Epithelial cell of prostate (primary cell): ENCODE measurements around the gene PSME4.
"Not testable (repeated sequence)": the region's sequence is repeated elsewhere in the genome, so short reads cannot be mapped to it uniquely, and the experiment has no call there.

Experiments
- DNase-seq: peaks from one replicate; pipeline ENCODE4 v3.0.0-alpha.2; 2011; ENCODE audit warnings: low read depth, low spot score
- H3K27ac ChIP-seq: fragments of 450-650 bp; 2 replicates; pipeline ENCODE4 v1.5.1; 2017; ENCODE audit warnings: mild to moderate bottlenecking

The PSME4 gene

GRCh38 chr2:53964257-53964952 lies 6.4 kb downstream of the PSME4 start:
- DNase-seq = no peak
- H3K27ac ChIP-seq = peak overlapping the region; percentile 89

- peak overlapping the region; percentile 89 for H3K27ac ChIP-seq
- not testable (repeated sequence) for DNase-seq
Measured at GRCh38 chr2:53961478-53962216, 9.1 kb downstream of the PSME4 start.

GRCh38 chr2:53960476-53960875 lies 10.3 kb downstream of the PSME4 start:
- H3K27ac ChIP-seq = peak overlapping the region; percentile 89
- no peak for DNase-seq

- no peak overlapping the region for H3K27ac ChIP-seq
- no peak for DNase-seq
Measured at GRCh38 chr2:53958443-53958842, 12.3 kb downstream of the PSME4 start.

GRCh38 chr2:53952519-53952918 lies 18.3 kb downstream of the PSME4 start:
- no peak for DNase-seq
- H3K27ac ChIP-seq = no peak overlapping the region

GRCh38 chr2:53949457-53949856 lies 21.3 kb downstream of the PSME4 start:
- no peak for DNase-seq
- peak overlapping the region; percentile 58 for H3K27ac ChIP-seq

DNA sequence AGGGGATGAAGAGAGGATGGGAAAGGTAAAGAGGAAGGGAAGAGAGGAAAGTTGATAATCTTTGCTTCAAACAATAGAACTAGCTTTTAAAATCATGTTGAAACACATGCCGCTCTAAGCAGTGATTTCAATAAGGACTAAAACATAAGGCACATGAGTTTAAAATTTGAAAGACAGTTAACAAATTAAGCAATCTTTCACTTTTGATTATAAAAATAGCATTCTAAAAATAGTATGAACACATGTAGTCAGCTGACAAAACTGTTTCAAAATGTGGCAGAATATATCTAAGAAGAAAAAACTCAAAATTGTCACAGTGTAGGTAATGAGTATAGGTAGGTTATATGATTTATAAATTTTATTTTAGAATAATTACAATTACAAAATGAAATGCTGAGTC lies 25.3 kb downstream of the PSME4 start:
- H3K27ac ChIP-seq = no peak overlapping the region
- DNase-seq = no peak

DNA sequence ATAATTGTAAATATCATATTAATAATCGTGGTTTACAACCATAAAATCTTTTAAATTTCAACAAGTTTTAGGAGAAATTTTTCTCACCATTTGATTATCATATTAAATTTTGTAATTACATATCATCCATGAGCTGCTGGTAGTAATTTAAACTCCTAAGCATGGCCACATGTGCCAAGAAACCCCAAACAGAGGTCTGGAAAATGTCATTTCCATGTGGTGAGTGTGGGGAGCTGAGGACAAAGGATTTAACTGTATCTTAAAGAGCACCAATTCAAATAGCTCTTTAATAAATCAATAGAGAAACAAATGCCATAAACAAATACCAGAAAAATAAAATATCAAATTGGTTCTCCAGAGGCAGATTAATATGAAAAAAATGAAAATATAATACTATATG lies 26.3 kb downstream of the PSME4 start:
- DNase-seq = no peak
- no peak overlapping the region for H3K27ac ChIP-seq

- DNase-seq = no peak
- no peak overlapping the region for H3K27ac ChIP-seq
Measured at GRCh38 chr2:53942280-53942679, 28.5 kb downstream of the PSME4 start.

- no peak overlapping the region for H3K27ac ChIP-seq
- no peak for DNase-seq
Measured at GRCh38 chr2:53941749-53942148, 29.0 kb downstream of the PSME4 start.

- H3K27ac ChIP-seq = no peak overlapping the region
- DNase-seq = no peak
Measured at GRCh38 chr2:53939656-53940055, 31.1 kb downstream of the PSME4 start.

DNA sequence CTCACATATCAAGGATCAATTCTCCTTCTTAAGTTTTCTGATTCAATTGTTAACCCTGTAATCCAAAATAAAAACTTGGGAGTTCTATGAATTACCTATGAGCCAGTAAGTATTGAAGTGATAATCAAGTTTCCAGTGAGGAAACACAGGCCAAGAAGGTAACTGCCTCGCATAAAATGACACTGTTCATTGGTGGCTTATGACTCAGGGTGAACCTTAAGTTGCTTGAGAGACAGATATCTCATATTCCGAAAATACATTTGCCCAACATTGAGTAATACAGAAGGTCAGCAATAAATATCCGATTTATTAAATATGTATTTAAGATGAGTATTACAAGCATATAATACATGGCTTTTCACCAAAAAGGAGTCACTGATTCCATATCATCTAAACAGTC lies 31.9 kb downstream of the PSME4 start:
- H3K27ac ChIP-seq = no peak overlapping the region
- DNase-seq = no peak

- H3K27ac ChIP-seq = no peak overlapping the region
- no peak for DNase-seq
Measured at GRCh38 chr2:53933329-53933728, 37.5 kb downstream of the PSME4 start.

DNA sequence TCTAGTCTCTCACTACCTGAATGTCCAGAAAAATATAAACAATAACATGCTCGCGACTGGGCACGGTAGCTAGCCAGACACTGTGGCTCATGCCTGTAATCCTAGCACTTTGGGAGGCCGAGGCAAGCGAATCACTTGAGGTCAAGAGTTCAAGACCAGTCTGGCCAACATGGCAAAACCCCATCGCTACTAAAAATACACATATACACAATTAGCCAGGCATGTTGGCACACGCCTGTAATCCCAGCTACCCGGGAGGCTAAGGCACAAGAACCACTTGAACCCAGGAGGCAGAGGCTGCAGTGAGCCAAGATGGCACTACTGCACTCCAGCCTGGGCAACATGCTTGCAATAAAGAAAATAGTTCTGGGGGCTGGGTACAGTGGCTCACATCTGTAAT lies 44.5 kb downstream of the PSME4 start:
- DNase-seq, H3K27ac ChIP-seq: not testable (repeated sequence)

GRCh38 chr2:53913721-53914120 lies 57.1 kb downstream of the PSME4 start:
- peak overlapping the region; percentile 17 for H3K27ac ChIP-seq
- DNase-seq = no peak

GRCh38 chr2:53911434-53912189 lies 59.2 kb downstream of the PSME4 start:
- no peak for DNase-seq
- no peak overlapping the region for H3K27ac ChIP-seq

GRCh38 chr2:53907582-53907981 lies 63.2 kb downstream of the PSME4 start:
- DNase-seq = no peak
- no peak overlapping the region for H3K27ac ChIP-seq

- no peak overlapping the region for H3K27ac ChIP-seq
- DNase-seq = no peak
Measured at GRCh38 chr2:53905396-53905795, 65.4 kb downstream of the PSME4 start.

GRCh38 chr2:53903011-53903410 lies 67.8 kb downstream of the PSME4 start:
- DNase-seq = no peak
- H3K27ac ChIP-seq = no peak overlapping the region

DNA sequence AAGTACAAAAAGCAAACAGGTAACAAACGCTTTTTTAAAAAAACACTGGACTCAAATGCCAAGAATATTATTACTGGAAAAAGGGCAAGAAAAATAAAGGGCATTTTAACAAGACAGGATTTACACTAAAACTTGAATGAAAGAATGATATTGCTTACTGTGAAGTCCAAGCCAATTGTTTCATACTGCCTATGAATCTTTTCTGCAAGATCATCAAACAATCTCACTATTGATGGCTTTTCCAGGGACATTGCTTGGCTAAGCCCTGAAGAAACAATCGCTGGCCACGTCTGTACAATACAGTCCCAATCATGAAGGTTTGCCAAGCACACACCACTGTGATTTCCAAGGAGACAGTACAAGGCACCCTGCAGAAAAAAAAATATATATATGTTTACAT lies 69.6 kb downstream of the PSME4 start:
- no peak overlapping the region for H3K27ac ChIP-seq
- DNase-seq = no peak

DNA sequence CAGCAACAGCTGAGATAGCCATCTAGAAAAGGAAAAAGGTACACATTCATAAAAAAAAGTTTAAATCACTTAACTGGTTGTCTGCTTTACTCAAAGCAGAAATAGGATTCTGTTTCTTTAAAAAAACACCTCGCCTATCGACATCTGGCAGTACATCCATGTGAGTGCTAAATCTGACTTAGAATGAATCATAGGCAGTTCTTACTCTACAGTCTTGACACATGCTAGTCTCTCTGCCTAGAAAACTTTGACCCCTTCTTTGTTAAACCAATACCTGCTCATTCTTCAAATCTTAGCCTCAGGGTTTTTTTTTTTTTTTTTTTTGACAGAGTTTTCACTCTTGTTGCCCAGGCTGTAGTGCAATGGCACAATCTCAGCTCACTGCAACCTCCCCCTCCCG lies 73.9 kb downstream of the PSME4 start:
- DNase-seq = peak; percentile 62
- H3K27ac ChIP-seq = peak overlapping the region; percentile 42
